Activated T-cell treated with anti-CD3 and anti-CD28 coated beads, Interleukin-2, amount 50 U/mL, for 72 hours (primary cell): ENCODE data around the gene BST1. TPM values are rescaled to one million over a fixed set of nuclear protein-coding genes. Genes with fewer than 3 reads are reported as not detected.
A peak's percentile ranks its signal among the peaks of the same experiment; 100 is the strongest.

Experiments used
- ATAC-seq, 2 donors: fragments of 150-1000 bp; cut with Tn5 transposase; replicated peaks in 1 of 2; 2 replicates each; pipeline ENCODE4 v1.10.0; 2021; ENCODE audit warnings: moderate library complexity in 2 of 2, mild to moderate bottlenecking in 1 of 2
- DNase-seq, 2 donors: peaks; one replicate each; pipeline ENCODE4 v3.0.0; 2021 to 2022; ENCODE audit warnings: mixed read lengths in 1 of 2
- H3K27ac Mint-ChIP-seq: one replicate; pipeline ENCODE4 v1.8.0; 2022; ENCODE audit warnings: mild to moderate bottlenecking, moderate library complexity, mixed read lengths
- H3K27me3 Mint-ChIP-seq: one replicate; pipeline ENCODE4 v1.8.0; 2022; ENCODE audit warnings: low read depth, mixed read lengths
- H3K36me3 Mint-ChIP-seq, 2 donors: one replicate each; pipeline ENCODE4 v1.8.0; 2022; ENCODE audit warnings: mixed read lengths in 2 of 2, mild to moderate bottlenecking in 1 of 2; ENCODE audit not compliant: insufficient read depth in 2 of 2
- H3K4me1 Mint-ChIP-seq: one replicate; pipeline ENCODE4 v1.8.0; 2022; ENCODE audit warnings: low read depth, mixed read lengths
- H3K4me3 Mint-ChIP-seq, 2 donors: one replicate each; pipeline ENCODE4 v1.8.0; 2022; ENCODE audit warnings: mild to moderate bottlenecking in 2 of 2, mixed read lengths in 2 of 2, moderate library complexity in 2 of 2
- H3K9me3 Mint-ChIP-seq, 2 donors: one replicate each; pipeline ENCODE4 v1.8.0; 2022; ENCODE audit warnings: mixed read lengths in 2 of 2
- total RNA-seq, 2 donors: library from RNA; stranded (reverse); gene quantifications; one replicate each; pipeline ENCODE4 v1.2.3, GENCODE V29; 2022

Gene BST1
- total RNA-seq, 2 donors from 2014 or later = 0.24 to 0.65 TPM

DNA sequence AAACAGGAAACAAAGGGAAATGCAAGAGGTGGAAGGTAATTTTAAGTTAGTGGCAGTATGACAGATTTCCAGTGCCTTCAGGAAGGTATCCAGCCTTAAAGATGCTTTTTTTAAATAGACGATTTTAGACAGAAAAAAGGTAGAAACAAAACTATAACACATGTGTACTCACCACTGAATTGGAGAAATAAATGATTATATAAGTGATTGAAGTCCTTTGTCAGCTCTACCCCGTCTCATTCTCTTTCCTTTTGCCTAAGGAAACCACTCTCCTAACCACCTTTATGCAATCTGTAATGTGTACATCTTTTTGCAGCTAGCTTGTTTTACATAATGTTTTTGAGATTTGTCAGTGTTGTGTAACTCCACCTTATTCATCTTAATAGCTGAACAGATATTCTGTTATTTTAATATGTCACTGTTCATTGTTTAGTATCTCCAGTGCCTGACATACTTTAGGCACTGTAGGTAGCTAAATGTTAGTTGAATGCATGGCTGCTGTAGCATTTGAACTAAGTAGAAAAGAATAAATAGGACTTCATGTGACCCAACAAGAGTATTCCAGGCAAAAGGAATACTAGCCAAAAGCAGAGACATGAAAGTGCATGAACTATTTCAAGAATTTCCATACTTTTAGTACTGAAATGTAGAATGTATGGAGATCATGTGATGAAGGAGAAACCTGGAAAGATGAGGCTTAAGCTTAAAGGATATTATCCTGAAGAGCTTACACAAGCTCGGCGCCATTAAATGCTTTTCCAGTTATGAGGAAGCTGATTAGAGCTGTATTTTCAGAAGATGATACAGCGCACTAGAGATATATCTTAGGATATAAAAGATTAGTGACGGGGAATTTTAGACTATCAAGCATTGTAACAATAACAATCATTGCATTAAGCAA lies 20.4 kb upstream of the BST1 start:
- Mint-ChIP-seq H3K4me3 (peak overlapping the region; percentile 94 to 98), H3K27me3 (no peaks in the 10 kb centered on the region), H3K4me1 (peaks cover 50% of the 10 kb centered on the region), H3K9me3 (peaks cover 0 to 1% of the 10 kb centered on the region in 2 donors), H3K36me3 (peaks cover 11 to 23% of the 10 kb centered on the region in 2 donors), H3K27ac (peak overlapping the region; percentile 99)
- ATAC-seq (no peak), DNase-seq (no peak)

DNA sequence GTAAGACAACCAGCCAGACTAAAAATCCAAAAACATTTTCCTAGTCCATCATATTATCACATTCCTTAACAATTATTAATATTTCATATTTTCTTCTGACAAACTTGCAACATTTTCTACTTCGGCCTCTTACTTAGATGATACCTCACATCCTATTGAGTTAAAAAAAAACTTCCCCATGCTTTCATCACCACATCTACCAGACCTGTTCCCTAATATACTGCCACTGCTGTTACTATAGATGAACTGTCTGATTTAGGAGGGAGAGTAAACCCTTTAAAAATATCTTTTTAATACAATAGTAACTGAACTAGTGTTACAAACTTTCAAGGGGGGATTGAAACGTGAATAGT lies 19.7 kb upstream of the BST1 start:
- H3K4me1 Mint-ChIP-seq = peaks cover 47% of the 10 kb centered on the region
- peaks cover 0 to 1% of the 10 kb centered on the region in 2 donors for H3K9me3 Mint-ChIP-seq
- peaks cover 11 to 23% of the 10 kb centered on the region in 2 donors for H3K36me3 Mint-ChIP-seq
- no peak for ATAC-seq
- H3K27me3 Mint-ChIP-seq = no peaks in the 10 kb centered on the region
- peak overlapping the region; percentile 43 to 98 for H3K4me3 Mint-ChIP-seq
- no peak for DNase-seq
- no peak overlapping the region for H3K27ac Mint-ChIP-seq

DNA sequence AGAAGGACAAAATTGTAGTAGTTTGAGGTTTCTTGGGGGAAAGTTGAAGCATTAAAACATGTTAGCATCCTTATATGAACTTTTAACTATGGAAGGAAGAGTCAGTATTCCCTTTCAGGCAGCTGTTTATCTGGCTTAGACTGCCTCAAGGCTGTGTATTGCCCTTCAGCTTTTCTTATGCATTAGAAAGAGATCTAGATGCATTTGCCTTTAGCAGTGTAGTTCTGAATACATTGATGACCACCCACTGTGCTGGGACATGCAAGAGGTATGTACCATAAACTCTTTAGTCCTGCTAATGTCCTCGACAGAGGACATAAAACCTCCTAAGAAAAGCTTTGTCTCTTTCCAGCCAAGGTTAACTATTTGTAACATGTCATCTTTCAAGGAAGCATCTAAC lies 18.4 kb upstream of the BST1 start:
- peaks cover 11 to 20% of the 10 kb centered on the region in 2 donors for H3K36me3 Mint-ChIP-seq
- DNase-seq (no peak), ATAC-seq (no peak)
- peaks cover 44% of the 10 kb centered on the region for H3K4me1 Mint-ChIP-seq
- no peaks in the 10 kb centered on the region for H3K27me3 Mint-ChIP-seq
- no peak overlapping the region for H3K4me3 Mint-ChIP-seq
- peaks cover 0 to 1% of the 10 kb centered on the region in 2 donors for H3K9me3 Mint-ChIP-seq
- H3K27ac Mint-ChIP-seq = no peak overlapping the region

DNA sequence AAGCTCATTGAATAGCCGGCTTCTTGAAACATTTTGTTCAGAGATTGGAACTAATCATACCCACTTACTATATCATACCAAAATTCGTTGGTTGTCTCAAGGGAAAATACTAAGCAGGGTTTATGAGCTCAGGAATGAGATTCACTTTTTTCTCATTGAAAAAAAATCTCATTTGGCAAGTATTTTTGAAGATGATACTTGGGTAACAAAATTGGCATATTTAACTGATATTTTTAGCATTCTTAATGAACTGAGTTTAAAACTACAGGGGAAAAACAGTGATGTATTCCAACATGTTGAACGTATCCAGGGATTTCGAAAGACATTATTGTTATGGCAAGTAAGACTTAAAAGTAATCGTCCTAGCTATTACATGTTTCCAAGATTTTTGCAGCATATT lies 14.8 kb upstream of the BST1 start:
- DNase-seq (no peak), ATAC-seq (no peak)
- no peak overlapping the region for H3K27ac Mint-ChIP-seq
- H3K4me1 Mint-ChIP-seq = peaks cover 23% of the 10 kb centered on the region
- H3K27me3 Mint-ChIP-seq = no peaks in the 10 kb centered on the region
- no peak overlapping the region for H3K4me3 Mint-ChIP-seq
- H3K36me3 Mint-ChIP-seq = peaks cover 3 to 8% of the 10 kb centered on the region in 2 donors
- H3K9me3 Mint-ChIP-seq = peaks cover 0 to 1% of the 10 kb centered on the region in 2 donors

DNA sequence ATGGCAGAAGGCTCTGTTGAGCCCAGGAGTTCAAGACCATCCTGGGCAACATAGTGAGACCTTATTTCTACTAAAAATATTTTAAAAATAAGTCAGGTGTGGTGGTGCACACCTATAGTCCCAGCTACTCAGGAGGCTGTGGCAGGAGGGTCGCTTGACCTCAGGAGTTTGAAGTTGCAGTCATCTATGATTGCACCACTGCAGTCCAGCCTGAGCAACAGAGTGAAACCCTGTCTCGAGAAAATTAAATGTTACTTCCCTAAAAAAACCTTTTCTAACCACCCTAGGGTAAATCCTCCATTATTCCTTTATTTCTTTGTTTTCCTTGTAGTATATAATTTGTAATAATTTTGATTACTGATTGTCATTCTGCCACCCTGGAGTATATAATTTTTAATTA lies 13.3 kb upstream of the BST1 start:
- H3K4me3 Mint-ChIP-seq = no peak overlapping the region
- H3K27me3 Mint-ChIP-seq = no peaks in the 10 kb centered on the region
- H3K4me1 Mint-ChIP-seq = peaks cover 8% of the 10 kb centered on the region
- ATAC-seq (no peak), DNase-seq (no peak)
- H3K9me3 Mint-ChIP-seq = peaks cover 0 to 1% of the 10 kb centered on the region in 2 donors
- no peak overlapping the region for H3K27ac Mint-ChIP-seq
- H3K36me3 Mint-ChIP-seq = peaks cover 3 to 8% of the 10 kb centered on the region in 2 donors

DNA sequence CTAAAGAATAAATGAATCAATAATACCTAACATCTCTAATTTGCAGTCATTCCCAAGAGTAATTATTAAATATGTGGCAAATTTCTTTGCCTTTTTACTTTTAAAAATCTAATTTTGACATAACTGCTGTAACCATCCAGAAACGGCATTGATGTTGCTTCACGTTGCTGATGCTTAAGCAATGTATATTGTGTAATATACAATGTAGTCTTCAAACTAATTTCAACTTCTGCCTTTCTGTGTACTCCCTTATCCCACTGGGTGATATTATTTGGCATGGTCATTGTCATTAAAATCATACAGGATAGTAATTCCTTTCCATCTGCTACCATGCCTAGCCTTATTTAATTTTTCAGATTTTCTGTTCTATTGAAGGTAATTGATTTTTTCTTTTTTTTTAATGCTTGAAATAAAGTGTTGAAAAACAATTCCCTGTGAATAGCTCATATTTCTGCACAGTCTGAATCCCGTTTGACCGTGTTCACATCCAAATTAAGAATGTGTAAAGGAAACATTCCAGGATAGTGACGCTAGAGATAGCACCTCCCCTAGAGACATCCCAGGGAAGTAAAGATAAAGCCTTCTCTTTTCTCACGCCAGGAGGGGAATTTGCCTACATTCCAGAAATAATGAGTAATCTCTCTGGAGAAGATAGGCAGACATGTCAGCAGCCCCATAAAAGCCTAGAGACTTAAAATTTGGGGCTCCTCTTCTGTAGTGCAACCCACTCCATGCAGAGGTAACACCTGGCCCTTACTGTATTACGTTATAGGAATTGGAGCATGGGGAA lies 12.7 kb upstream of the BST1 start:
- ATAC-seq (no peak), DNase-seq (no peak)
- peaks cover 0 to 1% of the 10 kb centered on the region in 2 donors for H3K9me3 Mint-ChIP-seq
- H3K36me3 Mint-ChIP-seq = peaks cover 2 to 5% of the 10 kb centered on the region in 2 donors
- H3K4me3 Mint-ChIP-seq = no peak overlapping the region
- H3K4me1 Mint-ChIP-seq = peaks cover 3% of the 10 kb centered on the region
- H3K27me3 Mint-ChIP-seq = no peaks in the 10 kb centered on the region
- no peak overlapping the region for H3K27ac Mint-ChIP-seq

DNA sequence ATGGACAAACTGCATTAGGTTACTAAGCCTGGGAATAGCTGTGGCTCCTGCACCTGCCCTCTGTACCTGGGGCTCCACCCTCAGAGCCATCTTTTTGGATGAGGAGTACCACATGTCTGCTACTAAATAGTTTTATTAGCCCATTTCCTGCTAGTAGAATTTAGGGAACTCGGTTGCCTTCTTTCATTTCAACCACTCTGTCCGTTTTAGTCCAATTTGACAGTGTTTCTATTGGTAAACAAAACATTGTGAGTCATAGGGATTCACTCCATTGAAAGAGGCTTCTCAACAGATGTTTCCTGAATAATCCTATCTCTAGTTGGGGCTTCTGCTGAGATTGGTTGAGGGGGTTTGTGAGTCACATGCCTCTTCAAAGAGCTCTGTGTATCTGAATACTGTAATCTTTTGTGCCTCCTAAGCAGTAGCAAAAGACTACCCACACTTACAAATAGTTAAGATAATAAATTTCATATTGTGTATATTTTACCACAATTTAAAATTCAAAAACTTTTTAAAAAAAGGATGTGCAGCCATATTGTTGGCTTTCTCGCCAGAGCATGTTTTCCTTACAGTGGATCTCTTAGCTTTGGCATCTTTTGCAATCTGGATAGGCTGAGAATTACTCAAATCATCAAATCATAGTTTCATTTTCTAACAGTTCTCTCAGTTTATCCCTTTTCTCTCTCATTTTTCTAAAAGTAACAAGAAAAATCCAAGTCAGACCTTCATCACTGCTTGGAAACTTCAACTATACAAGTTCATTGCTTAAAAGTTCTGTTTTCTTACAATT lies 11.3 kb upstream of the BST1 start:
- Mint-ChIP-seq H3K36me3 (no peaks in the 10 kb centered on the region), H3K27me3 (no peaks in the 10 kb centered on the region), H3K9me3 (no peaks in the 10 kb centered on the region), H3K27ac (no peak overlapping the region), H3K4me3 (no peak overlapping the region), H3K4me1 (no peaks in the 10 kb centered on the region)
- ATAC-seq (no peak), DNase-seq (no peak)

DNA sequence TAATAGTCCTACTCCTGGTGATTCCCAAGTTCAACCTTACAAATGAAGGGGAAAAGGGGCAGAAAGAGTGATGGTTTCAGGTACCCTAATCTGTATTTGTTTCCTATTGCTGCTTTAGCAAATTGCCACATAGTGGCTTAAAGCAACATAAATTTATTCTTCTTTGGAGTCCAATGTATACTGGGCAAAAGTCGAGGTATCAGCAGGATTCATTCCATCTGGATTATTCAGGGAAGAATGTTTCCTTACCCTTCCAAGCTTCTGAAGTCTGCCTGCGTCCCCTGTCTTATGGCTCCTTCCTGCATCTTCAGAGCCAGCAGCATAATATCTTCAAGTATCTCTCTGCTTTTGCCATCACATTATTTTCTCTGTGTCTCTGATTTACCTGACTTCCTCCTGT lies 10.3 kb upstream of the BST1 start:
- no peak overlapping the region for H3K4me3 Mint-ChIP-seq
- ATAC-seq = no peak
- DNase-seq = no peak
- peaks cover 8% of the 10 kb centered on the region for H3K27me3 Mint-ChIP-seq
- H3K36me3 Mint-ChIP-seq = no peaks in the 10 kb centered on the region
- no peak overlapping the region for H3K27ac Mint-ChIP-seq
- no peaks in the 10 kb centered on the region for H3K9me3 Mint-ChIP-seq
- no peaks in the 10 kb centered on the region for H3K4me1 Mint-ChIP-seq

DNA sequence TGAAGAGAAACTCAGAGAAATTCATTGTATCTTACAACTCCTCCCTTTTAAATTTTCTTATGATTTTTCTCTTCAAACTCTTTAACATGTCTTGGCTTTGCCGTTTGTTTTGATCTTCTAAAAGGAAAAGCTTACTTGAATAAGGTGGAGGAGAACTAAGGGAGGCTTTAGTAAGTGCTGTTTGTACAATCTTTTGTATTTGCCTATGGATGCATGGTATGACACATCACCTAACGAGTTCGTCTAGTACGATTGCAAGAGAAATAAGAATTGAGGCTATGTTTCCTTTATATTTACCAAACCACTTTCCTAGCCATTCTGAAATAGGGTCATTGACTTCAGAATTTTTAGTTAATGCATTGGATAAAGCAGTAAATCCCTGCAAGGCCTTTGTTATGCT lies 8.4 kb upstream of the BST1 start:
- Mint-ChIP-seq H3K9me3 (no peaks in the 10 kb centered on the region), H3K4me1 (no peaks in the 10 kb centered on the region), H3K27ac (no peak overlapping the region), H3K36me3 (no peaks in the 10 kb centered on the region), H3K27me3 (peaks cover 16% of the 10 kb centered on the region), H3K4me3 (no peak overlapping the region)
- no peak for DNase-seq
- ATAC-seq = no peak

DNA sequence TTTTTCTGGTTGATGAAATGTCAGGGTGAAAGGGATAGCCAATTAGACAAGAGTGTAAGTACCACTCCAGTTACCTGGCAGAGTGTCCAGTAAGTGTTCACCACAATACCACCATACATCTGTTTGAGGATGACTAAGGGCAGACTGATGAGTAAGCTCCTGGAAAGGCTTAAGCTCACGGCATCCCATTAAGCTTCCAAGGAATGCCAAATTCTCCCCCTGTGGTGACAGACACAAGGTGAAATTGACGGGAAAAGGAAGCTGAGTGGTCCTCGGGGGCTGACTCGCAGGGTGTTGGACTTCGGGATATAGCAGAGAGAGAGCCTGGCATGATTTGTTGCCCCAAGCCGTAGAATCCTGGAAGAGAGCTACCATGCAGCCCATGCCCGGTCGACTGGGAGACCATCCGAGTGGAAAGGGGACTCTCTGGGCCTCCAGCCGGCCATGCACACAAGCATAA lies 7.6 kb upstream of the BST1 start:
- Mint-ChIP-seq H3K36me3 (no peaks in the 10 kb centered on the region), H3K4me1 (no peaks in the 10 kb centered on the region), H3K9me3 (no peaks in the 10 kb centered on the region), H3K27me3 (peaks cover 23% of the 10 kb centered on the region), H3K4me3 (no peak overlapping the region), H3K27ac (no peak overlapping the region)
- ATAC-seq (no peak), DNase-seq (no peak)

DNA sequence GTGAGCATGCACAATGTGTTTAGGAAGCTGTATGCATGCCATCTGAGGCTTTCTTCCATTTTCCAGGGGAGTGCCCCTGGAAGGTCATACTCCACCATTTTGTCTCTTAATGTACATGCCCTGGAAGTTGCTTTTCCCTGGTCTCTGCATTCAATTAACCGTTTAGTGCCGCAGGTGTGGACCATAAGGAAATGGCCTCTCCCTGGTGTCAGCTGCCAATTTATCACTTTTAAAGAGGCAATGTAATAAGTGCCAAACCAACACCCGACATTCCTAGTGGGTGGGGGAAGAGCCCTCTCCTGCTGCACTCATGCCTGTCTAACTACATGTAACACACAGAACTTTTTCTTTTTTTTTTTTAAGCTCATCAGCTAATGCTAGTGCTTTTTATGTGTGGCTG lies 7.1 kb upstream of the BST1 start:
- ATAC-seq (no peak), DNase-seq (no peak)
- no peaks in the 10 kb centered on the region for H3K36me3 Mint-ChIP-seq
- H3K4me1 Mint-ChIP-seq = no peaks in the 10 kb centered on the region
- no peaks in the 10 kb centered on the region for H3K9me3 Mint-ChIP-seq
- no peak overlapping the region for H3K27ac Mint-ChIP-seq
- peaks cover 24% of the 10 kb centered on the region for H3K27me3 Mint-ChIP-seq
- H3K4me3 Mint-ChIP-seq = no peak overlapping the region

DNA sequence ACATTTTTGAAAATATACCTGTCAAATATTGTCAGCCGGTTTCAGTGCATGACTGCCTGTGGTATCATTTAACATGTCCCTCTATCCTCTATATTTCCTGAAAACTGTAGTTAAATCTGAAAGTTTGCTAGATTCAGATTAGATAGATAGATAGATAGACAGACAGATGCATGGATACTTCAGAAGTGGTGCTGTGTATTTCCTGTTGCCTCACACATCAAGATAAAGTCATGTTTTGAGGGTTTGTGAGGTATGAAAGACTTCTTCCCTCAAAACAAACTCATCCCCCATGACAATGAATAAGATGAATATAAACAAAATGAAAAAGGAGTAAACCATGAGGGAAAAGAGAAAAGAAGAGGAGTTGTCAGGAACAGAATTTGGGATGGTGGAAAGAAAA lies 6.0 kb upstream of the BST1 start:
- Mint-ChIP-seq H3K27ac (no peak overlapping the region), H3K4me3 (no peak overlapping the region), H3K36me3 (no peaks in the 10 kb centered on the region), H3K4me1 (no peaks in the 10 kb centered on the region), H3K27me3 (peaks cover 29% of the 10 kb centered on the region), H3K9me3 (no peaks in the 10 kb centered on the region)
- no peak for DNase-seq
- ATAC-seq = no peak

DNA sequence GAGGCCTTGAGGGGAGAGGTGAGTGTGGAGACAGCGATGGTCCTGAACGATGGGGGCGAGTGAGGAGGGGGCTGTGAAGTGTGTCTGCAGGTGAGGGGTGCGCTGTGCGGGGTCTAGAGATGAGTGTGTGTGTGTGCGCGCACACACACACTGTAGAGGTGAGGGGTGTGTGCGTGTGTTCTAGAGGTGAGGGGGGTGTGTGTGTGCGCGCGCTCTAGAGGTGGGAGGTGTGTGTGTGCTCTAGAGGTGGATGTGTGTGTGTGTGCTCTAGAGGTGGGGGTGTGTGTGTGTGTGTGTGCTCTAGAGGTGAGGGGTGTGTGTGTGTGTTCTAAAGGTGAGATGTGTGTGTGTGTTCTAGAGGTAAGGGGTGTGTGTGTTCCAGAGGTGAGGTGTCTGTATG lies 574 bp downstream of the BST1 start:
- peaks cover 35% of the 10 kb centered on the region for H3K27me3 Mint-ChIP-seq
- H3K36me3 Mint-ChIP-seq = no peaks in the 10 kb centered on the region
- H3K4me1 Mint-ChIP-seq = peaks cover 5% of the 10 kb centered on the region
- peak in 1 of 2 donors; percentile 26 for ATAC-seq
- no peak for DNase-seq
- H3K4me3 Mint-ChIP-seq = peak overlapping the region; percentile 87 to 92
- H3K9me3 Mint-ChIP-seq = no peaks in the 10 kb centered on the region
- no peak overlapping the region for H3K27ac Mint-ChIP-seq
